Activated CD4-positive, alpha-beta memory T cell treated with anti-CD3 and anti-CD28 coated beads for 36 hours (primary cell): ENCODE data around the gene PVR. TPM values are rescaled to one million over a fixed set of nuclear protein-coding genes. Genes with fewer than 3 reads are reported as not detected.

Experiments
- CTCF ChIA-PET: fragments of 350-600 bp; sonication (Branson Sonifier 250); formaldehyde crosslinking; loops from one replicate; lab custom pipeline; 2021; ENCODE audit warnings: antibody characterized with exemption, inconsistent platforms; lab: Charles Lee
- POLR2A ChIA-PET: fragments of 350-600 bp; sonication (Branson Sonifier 250); formaldehyde crosslinking; loops from one replicate; lab custom pipeline; 2021; ENCODE audit warnings: antibody characterized with exemption; lab: Charles Lee
- DNase-seq: peaks from one replicate; pipeline ENCODE4 v3.0.0-alpha.2; 2020
- H3K27ac Mint-ChIP-seq: one replicate; pipeline ENCODE4 v1.8.0; 2021; ENCODE audit warnings: mixed read lengths
- H3K27me3 Mint-ChIP-seq: one replicate; pipeline ENCODE4 v1.8.0; 2021; ENCODE audit warnings: mixed read lengths
- H3K36me3 Mint-ChIP-seq: one replicate; pipeline ENCODE4 v1.8.0; 2021; ENCODE audit warnings: mixed read lengths
- H3K4me1 Mint-ChIP-seq: one replicate; pipeline ENCODE4 v1.8.0; 2021; ENCODE audit warnings: low read depth, mixed read lengths
- H3K4me3 Mint-ChIP-seq: one replicate; pipeline ENCODE4 v1.8.0; 2021; ENCODE audit warnings: mild to moderate bottlenecking, mixed read lengths
- H3K9me3 Mint-ChIP-seq: one replicate; pipeline ENCODE4 v1.8.0; 2021; ENCODE audit warnings: mixed read lengths
- intact Hi-C: fragments of 100-400 bp; cut with micrococcal nuclease; formaldehyde crosslinking; loops from one replicate; pipeline ENCODE4 v1.15.1; 2023
- total RNA-seq, 2 experiments: library from RNA; stranded (reverse); gene quantifications; one replicate each; pipeline ENCODE4 v1.2.3, GENCODE V29; 2021

The PVR gene
- total RNA-seq, 2 experiments from 2014 or later: 6.5 to 7.4 TPM

DNA sequence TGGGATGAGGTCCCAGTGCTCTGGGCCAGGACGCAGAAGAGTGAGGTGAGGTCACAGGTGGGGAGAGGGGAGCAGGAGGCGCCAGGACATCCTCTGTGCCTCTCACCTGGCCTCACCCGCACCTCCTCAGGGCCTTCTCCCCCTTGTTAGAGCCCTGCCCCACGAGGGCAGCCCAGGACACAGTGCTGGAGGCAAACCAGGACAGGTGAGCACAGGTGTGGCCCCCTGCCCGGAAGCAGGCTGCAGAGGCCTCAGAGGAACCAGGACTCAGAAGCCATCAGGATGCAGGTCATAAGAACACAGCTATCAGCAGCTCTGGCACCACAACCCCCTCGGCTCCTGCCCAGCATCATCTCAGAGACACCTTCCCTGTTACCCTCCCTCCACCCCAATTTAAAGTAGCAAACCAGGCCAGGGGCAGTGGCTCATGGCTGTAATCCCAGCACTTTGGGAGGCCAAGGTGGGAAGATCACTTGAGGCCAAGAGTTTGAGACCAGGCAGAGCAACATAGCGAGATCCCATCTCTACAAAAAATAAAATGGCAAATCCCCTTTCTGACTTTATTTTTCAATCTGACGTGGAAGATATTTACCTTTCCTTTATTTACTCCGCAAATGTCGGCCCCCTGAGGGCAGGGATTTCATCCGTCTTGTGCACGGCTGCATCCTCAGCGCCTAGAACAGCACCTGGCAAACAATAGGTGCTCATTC, 54.9 kb downstream of the PVR start, which contains the start of gene CEACAM16:
Gene CEACAM16, plus strand, starts transcription at position 660 of the 710 bp plus-strand sequence. CDS start 2,306 bp downstream, outside the sequence.
- intact Hi-C loops: no loop called here
- POLR2A ChIA-PET: no interaction called here
- no peak for DNase-seq
- H3K9me3 Mint-ChIP-seq: no peaks in the 10 kb centered on the region
- peaks cover 6% of the 10 kb centered on the region for H3K4me1 Mint-ChIP-seq
- no peaks in the 10 kb centered on the region for H3K27me3 Mint-ChIP-seq
- no peak within 1 kb of the TSS for H3K4me3 Mint-ChIP-seq
- CTCF ChIA-PET: no interaction called here
- no peak within 1 kb of the TSS for H3K27ac Mint-ChIP-seq
- no peaks in the 10 kb centered on the region for H3K36me3 Mint-ChIP-seq

DNA sequence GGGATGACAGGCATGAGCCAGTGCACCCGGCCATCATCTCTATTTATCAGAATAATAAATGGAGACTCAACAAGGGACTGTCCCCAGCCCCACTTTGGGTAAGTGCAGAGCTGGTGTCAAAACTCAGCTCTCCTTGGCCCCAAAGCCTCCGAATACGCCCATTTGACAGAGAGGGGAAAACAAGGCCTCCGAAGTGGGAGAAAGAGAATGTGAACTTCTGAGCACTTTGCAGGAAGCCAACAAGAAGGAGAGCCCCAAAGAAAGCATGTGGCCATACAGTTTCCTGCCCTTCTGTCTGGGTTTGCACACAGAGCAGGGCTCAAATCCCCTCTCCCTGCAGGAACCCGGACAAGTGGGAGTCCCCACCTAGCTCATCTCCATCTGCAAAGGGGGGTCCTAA, 56.8 kb downstream of the PVR start:
- Mint-ChIP-seq H3K27me3 (no peaks in the 10 kb centered on the region), H3K36me3 (no peaks in the 10 kb centered on the region), H3K9me3 (no peaks in the 10 kb centered on the region), H3K27ac (no peak overlapping the region), H3K4me1 (no peaks in the 10 kb centered on the region), H3K4me3 (no peak overlapping the region)
- no peak for DNase-seq
- POLR2A ChIA-PET: no interaction called here
- intact Hi-C loops: no loop called here
- CTCF ChIA-PET: interaction anchor here (1.1 kb wide), 1 partner anchor 23 kb away, joined by 3 read pairs; no protein-coding TSS in a partner anchor

DNA sequence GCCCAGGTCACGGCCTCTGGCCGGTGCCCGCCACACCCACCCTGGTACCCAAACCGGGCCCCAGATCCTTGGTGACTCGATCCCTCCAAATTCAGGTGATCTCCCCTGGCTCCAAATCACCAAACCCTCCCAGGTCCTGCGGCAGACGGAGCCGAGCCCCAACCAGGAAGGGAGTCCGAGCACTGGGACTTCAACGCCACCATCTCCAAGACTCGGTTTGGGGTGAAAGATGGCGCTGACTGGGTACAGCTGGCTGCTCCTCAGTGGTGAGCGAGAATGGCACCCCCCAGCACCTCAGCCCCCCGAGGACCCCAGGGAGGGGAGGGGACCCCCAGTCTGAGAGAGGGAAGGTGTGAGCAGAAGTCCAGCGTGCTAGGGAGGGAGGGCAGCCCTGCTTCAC, 57.5 kb downstream of the PVR start:
- Mint-ChIP-seq H3K4me1 (no peaks in the 10 kb centered on the region), H3K9me3 (no peaks in the 10 kb centered on the region), H3K27me3 (no peaks in the 10 kb centered on the region), H3K4me3 (no peak overlapping the region), H3K27ac (no peak overlapping the region), H3K36me3 (no peaks in the 10 kb centered on the region)
- no peak for DNase-seq
- ChIA-PET POLR2A (no interaction called here), CTCF (no interaction called here)
- intact Hi-C loops: no loop called here

DNA sequence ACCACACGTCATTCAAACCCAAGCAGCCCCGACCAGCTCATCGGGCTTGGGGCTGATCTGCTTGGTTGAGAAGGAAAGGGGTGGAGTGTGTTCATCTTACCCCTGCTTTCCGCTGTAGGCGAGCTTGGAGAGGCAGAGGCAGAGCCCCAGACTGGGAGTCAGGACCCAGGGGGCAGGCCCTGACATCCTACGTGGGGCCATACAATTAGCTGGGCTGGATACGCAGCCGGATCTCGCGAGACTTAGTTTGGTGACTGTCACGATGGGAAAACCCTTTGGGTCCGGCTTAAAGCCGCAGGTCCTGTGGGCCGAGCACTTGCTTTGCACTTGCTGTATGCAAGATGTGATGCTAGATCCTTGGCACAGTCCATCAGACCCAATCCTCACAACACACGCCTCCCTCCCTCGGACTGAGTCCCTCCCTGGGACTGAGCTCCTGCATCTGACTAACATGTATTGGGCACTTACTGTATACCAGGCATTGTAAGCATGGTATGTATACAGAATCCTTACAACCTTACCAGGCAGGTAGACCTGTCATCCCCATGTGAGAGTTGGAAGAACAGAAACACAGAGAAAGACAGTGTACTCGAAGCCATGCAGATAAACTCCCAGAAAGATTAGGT, 59.0 kb downstream of the PVR start:
- Mint-ChIP-seq H3K27me3 (no peaks in the 10 kb centered on the region), H3K9me3 (no peaks in the 10 kb centered on the region), H3K4me1 (no peaks in the 10 kb centered on the region), H3K27ac (no peak overlapping the region), H3K36me3 (no peaks in the 10 kb centered on the region), H3K4me3 (no peak overlapping the region)
- POLR2A ChIA-PET: no interaction called here
- intact Hi-C loops: no loop called here
- no peak for DNase-seq
- CTCF ChIA-PET: interaction anchor here (0.6 to 1.6 kb wide), 4 partner anchors 13 to 139 kb away, joined by 3 to 5 read pairs (median 4); no protein-coding TSS in a partner anchor

DNA sequence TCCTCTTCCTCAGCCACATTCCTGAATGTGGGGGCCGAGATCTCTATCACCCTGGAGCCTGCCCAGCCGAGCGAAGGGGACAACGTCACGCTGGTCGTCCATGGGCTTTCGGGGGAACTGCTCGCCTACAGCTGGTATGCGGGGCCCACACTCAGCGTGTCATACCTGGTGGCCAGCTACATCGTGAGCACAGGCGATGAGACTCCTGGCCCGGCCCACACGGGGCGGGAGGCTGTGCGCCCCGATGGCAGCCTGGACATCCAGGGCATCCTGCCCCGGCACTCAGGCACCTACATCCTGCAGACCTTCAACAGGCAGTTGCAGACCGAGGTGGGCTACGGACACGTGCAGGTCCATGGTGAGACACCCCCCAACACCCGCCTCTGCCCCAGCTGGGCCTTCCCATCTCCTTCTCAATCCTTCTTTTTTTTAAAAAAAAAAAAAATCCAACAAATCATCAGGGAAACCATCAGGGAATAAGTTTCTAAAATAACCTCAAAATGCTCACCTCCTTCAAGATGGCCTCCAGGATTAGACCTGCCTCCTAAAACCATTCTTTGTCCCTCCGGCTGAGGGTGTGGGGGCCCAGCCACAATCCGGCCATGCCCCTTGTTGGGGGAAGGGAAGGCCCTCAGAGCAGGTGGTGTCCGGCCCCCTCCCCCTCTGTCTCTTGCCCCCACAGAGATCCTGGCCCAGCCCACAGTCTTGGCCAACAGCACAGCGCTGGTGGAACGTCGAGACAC, 59.8 kb downstream of the PVR start:
- H3K27ac Mint-ChIP-seq: no peak overlapping the region
- no peaks in the 10 kb centered on the region for H3K36me3 Mint-ChIP-seq
- ChIA-PET CTCF (interaction anchor here (1.5 to 1.6 kb wide), 2 partner anchors 14 to 20 kb away, joined by 4 to 5 read pairs; no protein-coding TSS in a partner anchor), POLR2A (no interaction called here)
- no peaks in the 10 kb centered on the region for H3K4me1 Mint-ChIP-seq
- no peaks in the 10 kb centered on the region for H3K27me3 Mint-ChIP-seq
- intact Hi-C loops: no loop called here
- H3K4me3 Mint-ChIP-seq: no peak overlapping the region
- H3K9me3 Mint-ChIP-seq: no peaks in the 10 kb centered on the region
- no peak for DNase-seq

DNA sequence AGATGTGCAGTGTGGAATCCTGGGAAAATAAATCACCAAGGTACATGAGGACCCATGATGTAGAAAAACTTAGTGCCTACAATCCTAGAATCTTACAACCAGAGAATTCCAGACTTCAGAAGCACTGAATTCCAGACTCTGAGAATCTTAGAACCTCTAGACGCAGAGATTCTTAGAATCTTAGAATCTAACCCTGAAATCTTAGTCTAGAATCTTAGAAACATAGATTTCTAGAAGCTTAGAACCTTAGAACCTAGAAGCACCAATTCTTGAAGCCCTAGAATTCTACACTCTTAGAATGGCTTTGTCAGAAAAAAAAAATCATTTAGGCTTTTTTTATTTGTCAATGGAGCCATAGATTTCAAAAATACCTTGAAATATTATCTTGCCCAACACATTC, 61.3 kb downstream of the PVR start:
- H3K4me1 Mint-ChIP-seq: no peaks in the 10 kb centered on the region
- intact Hi-C loops: no loop called here
- CTCF ChIA-PET: interaction anchor here (0.7 to 1.8 kb wide), 2 partner anchors 19 to 66 kb away, joined by 3 to 5 read pairs; no protein-coding TSS in a partner anchor

DNA sequence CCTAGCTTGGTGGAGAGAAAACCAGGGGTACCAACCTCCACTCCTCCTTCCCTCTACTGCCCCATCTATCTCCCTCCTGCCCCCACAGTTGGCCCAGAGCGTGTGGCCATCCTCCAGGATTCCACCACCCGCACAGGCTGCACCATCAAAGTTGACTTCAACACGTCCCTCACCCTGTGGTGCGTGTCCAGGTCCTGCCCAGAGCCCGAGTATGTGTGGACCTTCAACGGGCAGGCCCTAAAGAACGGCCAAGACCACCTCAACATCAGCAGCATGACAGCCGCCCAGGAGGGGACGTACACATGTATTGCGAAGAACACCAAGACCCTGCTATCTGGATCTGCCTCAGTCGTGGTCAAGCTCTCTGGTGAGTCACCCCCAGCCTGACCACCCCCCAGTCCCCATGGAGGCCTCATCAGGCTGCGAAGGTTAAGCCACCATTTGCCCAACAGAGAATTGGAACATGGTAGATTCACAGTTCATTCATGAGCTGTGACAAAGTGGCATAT, 61.8 kb downstream of the PVR start:
- Mint-ChIP-seq H3K4me1 (no peaks in the 10 kb centered on the region), H3K9me3 (no peaks in the 10 kb centered on the region), H3K27ac (no peak overlapping the region), H3K4me3 (no peak overlapping the region), H3K27me3 (no peaks in the 10 kb centered on the region), H3K36me3 (no peaks in the 10 kb centered on the region)
- POLR2A ChIA-PET: no interaction called here
- CTCF ChIA-PET: interaction anchor here (1.8 kb wide), 1 partner anchor 65 kb away, joined by 5 read pairs; no protein-coding TSS in a partner anchor
- intact Hi-C loops: no loop called here
- DNase-seq: no peak

More for the DNA sequence above, 61.3 kb downstream of the PVR start:
- Mint-ChIP-seq H3K27me3 (no peaks in the 10 kb centered on the region), H3K9me3 (no peaks in the 10 kb centered on the region), H3K36me3 (no peaks in the 10 kb centered on the region), H3K4me3 (no peak overlapping the region), H3K27ac (no peak overlapping the region)
- POLR2A ChIA-PET: no interaction called here
- DNase-seq: no peak

DNA sequence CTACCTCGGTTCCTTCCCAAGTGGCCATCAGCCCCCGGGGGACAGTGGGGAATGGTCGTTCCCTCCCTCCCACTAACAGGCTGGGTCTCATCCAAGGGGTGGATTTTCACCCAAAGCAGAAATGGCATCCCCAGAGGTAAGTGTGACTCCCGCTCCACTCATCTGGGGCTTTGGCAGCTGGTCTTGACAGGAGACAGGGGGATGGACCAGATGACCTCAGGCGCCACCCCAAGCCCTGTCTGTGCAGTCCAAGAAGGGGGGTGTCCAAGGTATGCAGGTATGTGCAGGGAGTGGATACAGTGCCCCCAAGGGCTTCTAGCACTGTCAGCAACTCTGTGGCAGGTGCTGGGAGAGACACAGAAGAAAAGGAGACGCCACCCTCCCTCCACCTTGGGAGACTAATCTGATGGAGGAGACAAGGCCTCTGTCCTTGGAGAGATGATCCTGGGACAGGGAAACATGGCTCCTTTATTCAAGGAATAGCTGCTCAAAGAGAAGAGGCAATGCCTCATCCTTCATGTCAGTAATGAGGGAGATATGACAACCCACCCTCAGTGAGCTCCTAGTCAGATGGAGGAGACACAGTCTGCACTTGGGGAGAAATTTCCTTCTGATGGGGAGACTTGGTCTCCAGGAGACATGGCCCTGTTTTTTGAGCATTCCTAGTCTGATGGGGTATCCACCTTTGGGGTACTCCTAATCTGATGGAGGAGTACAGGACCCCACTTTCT, 63.0 kb downstream of the PVR start:
- Mint-ChIP-seq H3K4me1 (no peaks in the 10 kb centered on the region), H3K36me3 (no peaks in the 10 kb centered on the region), H3K9me3 (no peaks in the 10 kb centered on the region), H3K4me3 (no peak overlapping the region), H3K27me3 (no peaks in the 10 kb centered on the region), H3K27ac (no peak overlapping the region)
- CTCF ChIA-PET: interaction anchor here (1.4 to 3.1 kb wide), 3 partner anchors 17 to 64 kb away, joined by 4 to 13 read pairs (median 5); no protein-coding TSS in a partner anchor
- intact Hi-C loops: no loop called here
- DNase-seq: no peak
- POLR2A ChIA-PET: no interaction called here

DNA sequence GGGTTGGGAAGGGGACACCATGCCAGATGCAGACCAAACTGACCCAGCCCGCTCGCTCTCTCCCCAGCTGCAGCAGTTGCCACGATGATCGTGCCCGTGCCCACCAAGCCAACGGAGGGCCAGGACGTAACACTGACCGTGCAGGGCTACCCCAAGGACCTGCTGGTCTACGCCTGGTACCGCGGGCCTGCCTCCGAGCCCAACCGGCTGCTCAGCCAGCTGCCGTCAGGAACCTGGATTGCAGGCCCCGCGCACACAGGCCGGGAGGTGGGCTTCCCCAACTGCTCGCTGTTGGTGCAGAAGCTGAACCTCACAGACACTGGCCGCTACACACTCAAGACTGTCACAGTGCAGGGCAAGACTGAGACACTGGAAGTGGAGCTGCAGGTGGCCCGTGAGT, 64.1 kb downstream of the PVR start:
- DNase-seq: no peak
- Mint-ChIP-seq H3K27me3 (no peaks in the 10 kb centered on the region), H3K9me3 (no peaks in the 10 kb centered on the region), H3K36me3 (no peaks in the 10 kb centered on the region), H3K4me1 (no peaks in the 10 kb centered on the region), H3K4me3 (no peak overlapping the region), H3K27ac (no peak overlapping the region)
- ChIA-PET POLR2A (no interaction called here), CTCF (interaction anchor here (1.4 to 3.1 kb wide), 3 partner anchors 16 to 137 kb away, joined by 4 to 13 read pairs (median 6); no protein-coding TSS in a partner anchor)
- intact Hi-C loops: no loop called here

DNA sequence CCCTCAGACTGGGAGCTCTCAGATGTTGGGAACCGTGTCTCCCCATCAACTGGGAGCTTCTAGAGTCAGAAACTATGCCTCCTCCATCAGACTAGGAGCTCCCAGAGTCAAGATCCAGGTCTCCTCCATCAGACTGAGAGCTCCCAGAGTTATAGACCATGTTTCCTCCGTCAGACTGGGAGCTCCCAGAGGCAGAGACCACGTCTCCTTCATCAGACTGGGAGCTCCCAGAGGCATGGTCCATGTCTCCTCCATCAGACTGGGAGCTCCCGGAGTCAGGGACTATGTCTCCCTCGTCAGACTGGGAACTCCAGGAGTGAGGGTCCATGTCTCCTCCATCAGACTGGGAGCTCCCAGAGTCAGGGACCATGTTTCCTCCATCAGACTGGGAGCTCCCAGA, 65.2 kb downstream of the PVR start:
- POLR2A ChIA-PET: no interaction called here

More for the DNA sequence above, 65.2 kb downstream of the PVR start:
- Mint-ChIP-seq H3K4me3 (no peak overlapping the region), H3K9me3 (no peaks in the 10 kb centered on the region), H3K27me3 (no peaks in the 10 kb centered on the region), H3K36me3 (no peaks in the 10 kb centered on the region), H3K4me1 (no peaks in the 10 kb centered on the region), H3K27ac (no peak overlapping the region)
- CTCF ChIA-PET: interaction anchor here (1.4 to 3.1 kb wide), 2 partner anchors 15 to 136 kb away, joined by 6 to 13 read pairs; no protein-coding TSS in a partner anchor
- no peak for DNase-seq
- intact Hi-C loops: no loop called here
